CD14-positive monocyte (primary cell): ENCODE measurements around the gene TMEM40. TPM values are rescaled to one million over a fixed set of nuclear protein-coding genes. Genes with fewer than 3 reads are reported as not detected.

Experiments
- DNase-seq, 3 donors: peaks; one replicate each; pipeline ENCODE4 v3.0.0-alpha.2; 2011 to 2022
- H2AFZ ChIP-seq: 2 replicates; pipeline ENCODE4 v1.6.0; 2012; ENCODE audit warnings: mild to moderate bottlenecking, low read depth, low read length, inconsistent platforms; ENCODE audit not compliant: insufficient read depth, poor library complexity, severe bottlenecking
- H3K27ac ChIP-seq, 2 donors: 1 replicate in 1 of 2; 2 replicates in 1 of 2; pipeline ENCODE4 v1.5.1; 2012 to 2013; ENCODE audit warnings: low read length in 2 of 2, control low read depth in 1 of 2, inconsistent platforms in 1 of 2, low read depth in 1 of 2, mild to moderate bottlenecking in 1 of 2
- H3K27me3 ChIP-seq, 2 donors: one replicate each; pipeline versions ENCODE4 v1.6.0 to v1.6.1; 2011 to 2013; ENCODE audit warnings: low read length in 2 of 2; ENCODE audit not compliant: control insufficient read depth in 2 of 2, insufficient read depth in 2 of 2
- H3K36me3 ChIP-seq, 2 donors: replicated peaks in 1 of 2; 1 replicate in 1 of 2; 2 replicates in 1 of 2; pipeline versions ENCODE4 v1.5.1 to v1.6.1; 2012 to 2013; ENCODE audit warnings: low read length in 2 of 2, control low read depth in 1 of 2, inconsistent platforms in 1 of 2, mild to moderate bottlenecking in 1 of 2; ENCODE audit not compliant: insufficient read depth in 2 of 2, control insufficient read depth in 1 of 2
- H3K4me1 ChIP-seq, 2 donors: 1 replicate in 1 of 2; 2 replicates in 1 of 2; pipeline versions ENCODE4 v1.5.1 to v1.6.1; 2012 to 2013; ENCODE audit warnings: low read length in 2 of 2, control low read depth in 1 of 2, inconsistent platforms in 1 of 2, mild to moderate bottlenecking in 1 of 2, moderate library complexity in 1 of 2; ENCODE audit not compliant: insufficient read depth in 2 of 2, control insufficient read depth in 1 of 2
- H3K4me2 ChIP-seq: replicated peaks from 2 replicates; pipeline ENCODE3; 2012; ENCODE audit warnings: low read length, moderate library complexity, mild to moderate bottlenecking; ENCODE audit not compliant: poor library complexity, severe bottlenecking; ENCODE audit errors: extremely low read depth
- H3K4me3 ChIP-seq, 3 experiments: fragments of 200-600 bp in 1 of 3; sonication (generic) in 1 of 3; replicated peaks in 1 of 3; 1 replicate in 2 of 3; 2 replicates in 1 of 3; pipeline ENCODE4 v1.5.1; 2011 to 2013; ENCODE audit warnings: low read length in 3 of 3, mild to moderate bottlenecking in 3 of 3, control low read depth in 2 of 3, low read depth in 2 of 3, inconsistent platforms in 1 of 3, moderate library complexity in 1 of 3
- H3K79me2 ChIP-seq: 2 replicates; pipeline ENCODE4 v1.6.0; 2012; ENCODE audit warnings: mild to moderate bottlenecking, control low read depth, inconsistent platforms, low read length, moderate library complexity; ENCODE audit not compliant: insufficient read depth
- H3K9ac ChIP-seq: 2 replicates; pipeline ENCODE4 v1.6.0; 2017; ENCODE audit warnings: low read length, mild to moderate bottlenecking; ENCODE audit not compliant: insufficient read depth, poor library complexity, severe bottlenecking
- H3K9me3 ChIP-seq, 2 donors: replicated peaks in 1 of 2; 1 replicate in 1 of 2; 2 replicates in 1 of 2; pipeline versions ENCODE4 v1.5.1 to v1.6.1; 2012 to 2013; ENCODE audit warnings: low read length in 2 of 2, control low read depth in 1 of 2; ENCODE audit not compliant: control insufficient read depth in 1 of 2, insufficient read depth in 1 of 2
- H4K20me1 ChIP-seq: 2 replicates; pipeline ENCODE4 v1.6.0; 2012; ENCODE audit warnings: mild to moderate bottlenecking, low read length, control low read depth, moderate library complexity; ENCODE audit not compliant: insufficient read depth
- H3K27ac Mint-ChIP-seq, 7 donors: one replicate each; pipeline ENCODE4 v1.8.0; 2020; ENCODE audit warnings: mild to moderate bottlenecking in 7 of 7, mixed read lengths in 7 of 7, moderate library complexity in 6 of 7, inconsistent platforms in 2 of 7
- H3K27me3 Mint-ChIP-seq, 3 donors: one replicate each; pipeline ENCODE4 v1.8.0; 2021 to 2022; ENCODE audit warnings: low read depth in 3 of 3, mild to moderate bottlenecking in 3 of 3, mixed read lengths in 3 of 3, moderate library complexity in 3 of 3, inconsistent platforms in 1 of 3
- H3K36me3 Mint-ChIP-seq, 2 donors: one replicate each; pipeline ENCODE4 v1.8.0; 2020; ENCODE audit warnings: mixed read lengths in 2 of 2, inconsistent platforms in 1 of 2, mild to moderate bottlenecking in 1 of 2
- H3K4me1 Mint-ChIP-seq: one replicate; pipeline ENCODE4 v1.8.0; 2020; ENCODE audit warnings: mild to moderate bottlenecking, mixed read lengths
- H3K4me3 Mint-ChIP-seq, 2 donors: one replicate each; pipeline ENCODE4 v1.8.0; 2020; ENCODE audit warnings: mild to moderate bottlenecking in 2 of 2, mixed read lengths in 2 of 2, moderate library complexity in 1 of 2
- H3K9me3 Mint-ChIP-seq, 7 donors: one replicate each; pipeline ENCODE4 v1.8.0; 2020 to 2022; ENCODE audit warnings: mixed read lengths in 7 of 7, mild to moderate bottlenecking in 6 of 7, moderate library complexity in 6 of 7, inconsistent platforms in 2 of 7
- WGBS: methylation state at CpG from one replicate; pipeline ENCODE4 v1.1.5; 2013; ENCODE audit warnings: missing lambda C conversion rate; ENCODE audit not compliant: insufficient coverage; 5-methylcytosine and 5-hydroxymethylcytosine counted together
- intact Hi-C, 2 donors: fragments of 100-400 bp; cut with micrococcal nuclease; formaldehyde crosslinking; loops; one replicate each; pipeline versions ENCODE4 v1.15.0 to v1.15.1; 2023
- polyA plus RNA-seq, 3 donors: library from polyadenylated mRNA; depleted of rRNA in 1 of 3; unstranded in 2 of 3; stranded (reverse) in 1 of 3; fragments of 300-500 nt in 2 of 3; fragments of >200 nt in 1 of 3; fragmentation: Illumina TruSeq in 2 of 3; gene quantifications; 1 replicate in 2 of 3; 2 replicates in 1 of 3; pipeline ENCODE4 v1.2.3, GENCODE V29; 2012 to 2021
- TF ChIP-seq, protein P1 (sequence below): fragments of 200-600 bp; IDR thresholded peaks from one replicate; pipeline ENCODE4 v1.8.0; 2022; ENCODE audit warnings: antibody characterized with exemption, mild to moderate bottlenecking

TMEM40 gene
- polyA plus RNA-seq, 3 donors = 0.92 TPM; not detected in 2

GRCh38 chr3:12737833-12738232 is 21.2 kb downstream of the TMEM40 start:
- Histone ChIP-seq H3K27ac (no peak overlapping the region), H3K9ac (no peak overlapping the region), H3K4me1 (no peaks in the 10 kb centered on the region), H2AFZ (no peak overlapping the region), H3K9me3 (no peaks in the 10 kb centered on the region), H3K36me3 (no peaks in the 10 kb centered on the region), H4K20me1 (no peaks in the 10 kb centered on the region), H3K4me3 (no peak overlapping the region), H3K79me2 (no peaks in the 10 kb centered on the region), H3K27me3 (no peaks in the 10 kb centered on the region), H3K4me2 (no peak overlapping the region)
- WGBS = 82% methylated on average over 4 of the region's 6 CpGs
- DNase-seq = peak in 1 of 3 donors; percentile 33
- H3K27ac Mint-ChIP-seq = no peak overlapping the region
- no peaks in the 10 kb centered on the region for H3K9me3 Mint-ChIP-seq
- peaks cover 9% of the 10 kb centered on the region for H3K4me1 Mint-ChIP-seq
- no peaks in the 10 kb centered on the region for H3K36me3 Mint-ChIP-seq
- H3K4me3 Mint-ChIP-seq = peak overlapping the region in 1 of 2 donors; percentile 31
- H3K27me3 Mint-ChIP-seq = peaks cover 0 to 1% (median 0%) of the 10 kb centered on the region in 3 donors
- intact Hi-C loops = no loop called here
- TF ChIP-seq, protein P1, sequence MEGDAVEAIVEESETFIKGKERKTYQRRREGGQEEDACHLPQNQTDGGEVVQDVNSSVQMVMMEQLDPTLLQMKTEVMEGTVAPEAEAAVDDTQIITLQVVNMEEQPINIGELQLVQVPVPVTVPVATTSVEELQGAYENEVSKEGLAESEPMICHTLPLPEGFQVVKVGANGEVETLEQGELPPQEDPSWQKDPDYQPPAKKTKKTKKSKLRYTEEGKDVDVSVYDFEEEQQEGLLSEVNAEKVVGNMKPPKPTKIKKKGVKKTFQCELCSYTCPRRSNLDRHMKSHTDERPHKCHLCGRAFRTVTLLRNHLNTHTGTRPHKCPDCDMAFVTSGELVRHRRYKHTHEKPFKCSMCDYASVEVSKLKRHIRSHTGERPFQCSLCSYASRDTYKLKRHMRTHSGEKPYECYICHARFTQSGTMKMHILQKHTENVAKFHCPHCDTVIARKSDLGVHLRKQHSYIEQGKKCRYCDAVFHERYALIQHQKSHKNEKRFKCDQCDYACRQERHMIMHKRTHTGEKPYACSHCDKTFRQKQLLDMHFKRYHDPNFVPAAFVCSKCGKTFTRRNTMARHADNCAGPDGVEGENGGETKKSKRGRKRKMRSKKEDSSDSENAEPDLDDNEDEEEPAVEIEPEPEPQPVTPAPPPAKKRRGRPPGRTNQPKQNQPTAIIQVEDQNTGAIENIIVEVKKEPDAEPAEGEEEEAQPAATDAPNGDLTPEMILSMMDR = no peak

DNA sequence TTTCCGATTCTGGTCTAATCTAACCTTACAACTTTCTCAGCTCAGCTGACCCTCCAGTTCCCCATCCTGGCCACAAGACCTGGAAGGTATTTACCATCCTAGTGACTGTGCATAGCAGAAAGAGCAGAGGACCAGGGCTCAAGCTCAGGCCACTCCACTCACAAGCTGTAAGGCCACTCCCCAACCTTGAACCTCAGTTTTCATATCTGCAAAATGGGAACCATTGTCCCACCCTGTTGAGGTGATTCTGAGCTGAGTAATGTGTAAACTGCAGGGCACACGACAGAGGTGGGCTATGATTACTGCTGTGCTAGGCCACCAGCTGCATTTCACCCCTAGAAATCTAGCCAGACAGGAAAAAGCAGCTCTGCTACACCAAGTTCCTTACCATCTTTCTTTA is 21.7 kb downstream of the TMEM40 start:
- H3K4me1 Mint-ChIP-seq = peaks cover 9% of the 10 kb centered on the region
- H3K9ac ChIP-seq = no peak overlapping the region
- TF ChIP-seq, protein P1 = no peak
- no peak for DNase-seq
- no peaks in the 10 kb centered on the region for H3K27me3 ChIP-seq
- no peak overlapping the region for H3K27ac ChIP-seq
- H3K36me3 Mint-ChIP-seq = no peaks in the 10 kb centered on the region
- H3K4me3 Mint-ChIP-seq = no peak overlapping the region
- peak overlapping the region in 1 of 7 donors; percentile 4 for H3K27ac Mint-ChIP-seq
- H3K9me3 ChIP-seq = no peaks in the 10 kb centered on the region
- H3K36me3 ChIP-seq = no peaks in the 10 kb centered on the region
- H3K79me2 ChIP-seq = no peaks in the 10 kb centered on the region
- intact Hi-C loops = no loop called here
- 100% methylated on average over 1 of the region's 2 CpGs for WGBS
- H3K4me3 ChIP-seq = no peak overlapping the region
- no peak overlapping the region for H2AFZ ChIP-seq
- H3K4me2 ChIP-seq = no peak overlapping the region
- H4K20me1 ChIP-seq = no peaks in the 10 kb centered on the region
- H3K4me1 ChIP-seq = no peaks in the 10 kb centered on the region
- H3K9me3 Mint-ChIP-seq = peaks cover 0 to 2% (median 0%) of the 10 kb centered on the region in 7 donors
- H3K27me3 Mint-ChIP-seq = peaks cover 0 to 2% (median 1%) of the 10 kb centered on the region in 3 donors
